ENCODE data around the gene MCRIP2.

- no peak for TF ChIP-seq POLR2A (IDR thresholded peaks at IDR 0.05; ENCODE audit: control extremely low read depth in 1 of 2, low read depth in 2 of 2, low read length in 2 of 2)
- TF ChIP-seq TAF7 (optimal IDR thresholded peaks at IDR 0.05; ENCODE audit: borderline replicate concordance, low read depth, low read length) = no peak
- no peak for TF ChIP-seq RFX5 (IDR thresholded peaks at IDR 0.05; ENCODE audit: borderline replicate concordance, low read depth, low read length)
- no peak for TF ChIP-seq CEBPB (IDR thresholded peaks at IDR 0.05; ENCODE audit: low read depth, low read length)
- TF ChIP-seq NANOG (IDR thresholded peaks at IDR 0.05; ENCODE audit: insufficient read depth, low read depth, low read length, poor library complexity, severe bottlenecking) = no peak
- TF ChIP-seq PHF8 (conservative IDR thresholded peaks at IDR 0.05; ENCODE audit: low read depth, low read length) = no peak
These were observed 36.7 kb downstream of the MCRIP2 start for GRCh38 chr16:678209-678857.

All from H1 (cell line).